H1 (cell line): ENCODE results near the gene EPS8. TPM values are rescaled to one million over a fixed set of nuclear protein-coding genes. Genes with fewer than 3 reads are reported as not detected.

ENCODE experiments used
- CTCF ChIA-PET: fragments of 300-600 bp; sonication (Branson Sonifier 250); formaldehyde crosslinking; loops from one replicate; lab custom pipeline; 2021; ENCODE audit not compliant: partially characterized antibody; lab: Charles Lee
- POLR2A ChIA-PET: fragments of 300-600 bp; sonication (Branson Sonifier 250); formaldehyde crosslinking; loops from one replicate; lab custom pipeline; 2021; ENCODE audit warnings: inconsistent platforms; ENCODE audit not compliant: partially characterized antibody; lab: Charles Lee
- DNase-seq, 2 experiments: peaks; one replicate each; pipeline versions ENCODE4 v3.0.0 to v3.0.0-alpha.2; 2010 to 2022; ENCODE audit warnings: low spot score in 2 of 2, low read depth in 1 of 2, mixed read lengths in 1 of 2
- FAIRE-seq: peaks from 2 replicates; lab custom pipeline; 2011; peaks lifted over from hg19 to GRCh38; lab: Jason Lieb, UNC
- H2AFZ ChIP-seq: 2 replicates; pipeline ENCODE4 v1.8.1; 2012; ENCODE audit warnings: low read length, inconsistent platforms
- H2AK5ac ChIP-seq: 2 replicates; pipeline ENCODE4 v1.6.1; 2013; ENCODE audit warnings: low read depth, low read length
- H2BK120ac ChIP-seq: replicated peaks from 2 replicates; pipeline ENCODE3; 2013; ENCODE audit warnings: low read depth, low read length, inconsistent platforms
- H2BK12ac ChIP-seq: 2 replicates; pipeline ENCODE4 v1.6.1; 2013; ENCODE audit warnings: low read depth, low read length
- H2BK15ac ChIP-seq: 2 replicates; pipeline ENCODE4 v1.6.1; 2013; ENCODE audit warnings: low read length
- H2BK20ac ChIP-seq: 2 replicates; pipeline ENCODE4 v1.6.1; 2013; ENCODE audit warnings: low read length
- H2BK5ac ChIP-seq: 2 replicates; pipeline ENCODE4 v1.6.1; 2013; ENCODE audit warnings: low read depth, low read length
- H3K14ac ChIP-seq: 2 replicates; pipeline ENCODE4 v1.6.1; 2013; ENCODE audit warnings: inconsistent platforms; ENCODE audit not compliant: insufficient read length
- H3K18ac ChIP-seq: 2 replicates; pipeline ENCODE4 v1.6.1; 2013; ENCODE audit warnings: low read length; ENCODE audit errors: extremely low read depth
- H3K23ac ChIP-seq: 2 replicates; pipeline ENCODE4 v1.6.1; 2013; ENCODE audit warnings: inconsistent platforms; ENCODE audit not compliant: insufficient read length
- H3K23me2 ChIP-seq: 2 replicates; pipeline ENCODE4 v1.6.1; 2013; ENCODE audit warnings: low read depth, low read length
- H3K27ac ChIP-seq: 2 replicates; pipeline ENCODE4 v1.6.1; 2011; ENCODE audit warnings: low read depth, low read length, inconsistent platforms
- H3K27me3 ChIP-seq, 4 experiments: replicated peaks in 1 of 4; 1 replicate in 1 of 4; 2 replicates in 3 of 4; pipeline versions ENCODE4 v1.6.1 to v1.8.1; 2011 to 2013; ENCODE audit warnings: low read length in 3 of 4, mild to moderate bottlenecking in 3 of 4, inconsistent platforms in 2 of 4, mixed read lengths in 2 of 4, moderate library complexity in 1 of 4; ENCODE audit not compliant: control insufficient read depth in 3 of 4, insufficient read depth in 3 of 4; ENCODE audit errors: extremely low read depth in 1 of 4
- H3K36me3 ChIP-seq, 4 experiments: 2 replicates each; pipeline versions ENCODE4 v1.6.1 to v1.8.1; 2011 to 2013; ENCODE audit warnings: mild to moderate bottlenecking in 4 of 4, low read length in 3 of 4, moderate library complexity in 2 of 4, control low read depth in 1 of 4, inconsistent platforms in 1 of 4; ENCODE audit not compliant: insufficient read depth in 4 of 4, control insufficient read depth in 2 of 4
- H3K4ac ChIP-seq: replicated peaks from 2 replicates; pipeline ENCODE3; 2013; ENCODE audit warnings: low read length, low read depth, mixed read lengths, inconsistent platforms; ENCODE audit not compliant: insufficient read length
- H3K4me1 ChIP-seq, 4 experiments: replicated peaks in 1 of 4; 1 replicate in 1 of 4; 2 replicates in 3 of 4; pipeline versions ENCODE4 v1.6.1 to v1.8.1; 2011 to 2013; ENCODE audit warnings: low read length in 3 of 4, inconsistent platforms in 2 of 4, mixed read lengths in 1 of 4; ENCODE audit not compliant: insufficient read depth in 4 of 4, control insufficient read depth in 3 of 4
- H3K4me2 ChIP-seq, 2 experiments: 2 replicates each; pipeline versions ENCODE4 v1.6.1 to v1.8.1; 2011 to 2013; ENCODE audit warnings: low read depth in 2 of 2, low read length in 2 of 2, control low read depth in 1 of 2, inconsistent platforms in 1 of 2, mild to moderate bottlenecking in 1 of 2; ENCODE audit not compliant: insufficient read depth in 1 of 2
- H3K4me3 ChIP-seq, 4 experiments: fragments of 200-600, 300-600 bp in 1 of 4; sonication (generic), shearing (Covaris generic), sonication (Bioruptor Twin) in 1 of 4; 2 replicates each; pipeline versions ENCODE4 v1.5.1 to v1.8.1; 2011 to 2016; ENCODE audit warnings: low read length in 4 of 4, low read depth in 3 of 4, control low read depth in 2 of 4, inconsistent platforms in 2 of 4, mild to moderate bottlenecking in 2 of 4, mixed read lengths in 1 of 4, moderate library complexity in 1 of 4; ENCODE audit not compliant: insufficient read depth in 2 of 4; ENCODE audit errors: extremely low read depth in 1 of 4
- H3K56ac ChIP-seq: replicated peaks from 2 replicates; pipeline ENCODE3; 2013; ENCODE audit warnings: low read depth, mild to moderate bottlenecking, mixed read lengths, low read length, inconsistent platforms; ENCODE audit not compliant: insufficient read length
- H3K79me1 ChIP-seq: 2 replicates; pipeline ENCODE4 v1.6.1; 2013; ENCODE audit warnings: low read depth, low read length, control low read depth
- H3K79me2 ChIP-seq, 2 experiments: 2 replicates each; pipeline versions ENCODE4 v1.6.1 to v1.8.1; 2012 to 2013; ENCODE audit warnings: low read length in 2 of 2, mild to moderate bottlenecking in 2 of 2, inconsistent platforms in 1 of 2; ENCODE audit not compliant: insufficient read depth in 2 of 2, control insufficient read depth in 1 of 2
- H3K9ac ChIP-seq, 4 experiments: replicated peaks in 1 of 4; 1 replicate in 1 of 4; 2 replicates in 3 of 4; pipeline versions ENCODE4 v1.6.1 to v1.8.1; 2011 to 2013; ENCODE audit warnings: low read depth in 3 of 4, low read length in 3 of 4, control low read depth in 2 of 4, mild to moderate bottlenecking in 2 of 4, moderate library complexity in 2 of 4, inconsistent platforms in 1 of 4; ENCODE audit errors: extremely low read depth in 1 of 4
- H3K9me3 ChIP-seq, 2 experiments: 2 replicates each; pipeline versions ENCODE4 v1.6.1 to v1.8.1; 2012 to 2013; ENCODE audit warnings: mild to moderate bottlenecking in 2 of 2, moderate library complexity in 2 of 2, control low read depth in 1 of 2, inconsistent platforms in 1 of 2, low read depth in 1 of 2, low read length in 1 of 2, mixed read lengths in 1 of 2; ENCODE audit not compliant: insufficient read depth in 2 of 2
- H4K20me1 ChIP-seq, 2 experiments: replicated peaks in 1 of 2; 2 replicates each; pipeline versions ENCODE3 to v1.8.1; 2011 to 2013; ENCODE audit warnings: inconsistent platforms in 2 of 2, low read length in 2 of 2, mild to moderate bottlenecking in 1 of 2; ENCODE audit not compliant: insufficient read depth in 2 of 2, control insufficient read depth in 1 of 2
- H4K5ac ChIP-seq: 2 replicates; pipeline ENCODE4 v1.6.1; 2013; ENCODE audit warnings: low read length, low read depth, mixed read lengths, inconsistent platforms; ENCODE audit not compliant: insufficient read length
- H4K8ac ChIP-seq: 2 replicates; pipeline ENCODE4 v1.8.0; 2013; ENCODE audit warnings: mild to moderate bottlenecking, moderate library complexity, low read length, inconsistent platforms; ENCODE audit not compliant: insufficient read depth; ENCODE audit errors: extremely low read depth
- H4K91ac ChIP-seq: replicated peaks from 2 replicates; pipeline ENCODE3; 2013; ENCODE audit warnings: low read length, mixed read lengths, inconsistent platforms; ENCODE audit not compliant: insufficient read length
- ASH2L ChIP-seq: fragments of 200-600, 300-600 bp; sonication (generic); IDR thresholded peaks from one replicate; pipeline ENCODE4 v1.7.1; 2017; ENCODE audit warnings: low read length
- ATF3 ChIP-seq: IDR thresholded peaks from 2 replicates; pipeline ENCODE4 v1.6.1; 2011; ENCODE audit warnings: low read depth, mild to moderate bottlenecking, low read length; ENCODE audit not compliant: insufficient read depth
- EGR1 ChIP-seq: IDR thresholded peaks from 2 replicates; pipeline ENCODE4 v1.6.1; 2011; ENCODE audit warnings: low read depth, low read length, borderline replicate concordance
- GABPA ChIP-seq: IDR thresholded peaks from 2 replicates; pipeline ENCODE4 v1.6.1; 2011; ENCODE audit warnings: mild to moderate bottlenecking, low read length, moderate library complexity, borderline replicate concordance; ENCODE audit not compliant: insufficient read depth
- KDM4A ChIP-seq: IDR thresholded peaks from one replicate; pipeline ENCODE4 v1.7.1; 2012; ENCODE audit warnings: low read depth, mild to moderate bottlenecking, moderate library complexity, low read length, inconsistent platforms; ENCODE audit not compliant: severe bottlenecking
- NANOG ChIP-seq: IDR thresholded peaks from 2 replicates; pipeline ENCODE4 v1.6.1; 2011; ENCODE audit warnings: low read length, low read depth, mild to moderate bottlenecking, inconsistent platforms; ENCODE audit not compliant: insufficient read depth, poor library complexity, severe bottlenecking
- POLR2A ChIP-seq, 2 experiments: IDR thresholded peaks; 1 replicate in 1 of 2; 2 replicates in 1 of 2; pipeline ENCODE4 v1.6.1; 2011; ENCODE audit warnings: low read depth in 2 of 2, low read length in 2 of 2, mild to moderate bottlenecking in 2 of 2; ENCODE audit errors: control extremely low read depth in 1 of 2
- SIN3A ChIP-seq, 2 experiments: IDR thresholded peaks in 1 of 2; conservative IDR thresholded peaks in 1 of 2; 2 replicates each; pipeline ENCODE4 v1.6.1; 2011 to 2012; ENCODE audit warnings: low read length in 2 of 2, improper control_type of control experiment in 1 of 2, low read depth in 1 of 2, mild to moderate bottlenecking in 1 of 2
- SUZ12 ChIP-seq: fragments of 200-600 bp; sonication (generic); IDR thresholded peaks from 2 replicates; pipeline ENCODE4 v1.6.1; 2012; ENCODE audit warnings: mild to moderate bottlenecking, inconsistent platforms, low read length, moderate library complexity, mixed read lengths
- TAF1 ChIP-seq: IDR thresholded peaks from 2 replicates; pipeline ENCODE4 v1.6.1; 2011; ENCODE audit warnings: mild to moderate bottlenecking, low read depth, low read length
- TBP ChIP-seq: IDR thresholded peaks from 2 replicates; pipeline ENCODE4 v1.6.1; 2011; ENCODE audit warnings: low read depth, low read length, improper control_type of control experiment
- YY1 ChIP-seq: IDR thresholded peaks from 2 replicates; pipeline ENCODE4 v1.6.1; 2011; ENCODE audit warnings: low read depth, mild to moderate bottlenecking, low read length
- WGBS, 2 experiments: shearing (Covaris generic) in 1 of 2; methylation state at CpG; one replicate each; pipeline versions ENCODE4 v1.1.6 to v1.1.7; 2013 to 2015; ENCODE audit warnings: low lambda C conversion rate in 2 of 2, mixed read lengths in 2 of 2, inconsistent platforms in 1 of 2, low coverage in 1 of 2, missing lambda C conversion rate in 1 of 2; ENCODE audit not compliant: insufficient replicate concordance in 2 of 2, insufficient coverage in 1 of 2, insufficient read length in 1 of 2; ENCODE audit errors: extremely low coverage in 1 of 2, missing lambda C conversion rate in 1 of 2; 5-methylcytosine and 5-hydroxymethylcytosine counted together
- polyA plus RNA-seq, 7 experiments: library from polyadenylated mRNA; depleted of rRNA in 3 of 7; stranded (reverse) in 5 of 7; unstranded in 2 of 7; fragments of >200 nt in 5 of 7; fragments of 200-250 nt in 2 of 7; gene quantifications; 1 replicate in 5 of 7; 2 replicates in 1 of 7; 4 replicates in 1 of 7; pipeline versions ENCODE4 v1.2.1 to v1.2.3, GENCODE V29; 2011 to 2013; ENCODE audit warnings: missing spikeins in 2 of 7, mixed read lengths in 2 of 7
- total RNA-seq: library from RNA; stranded (reverse); fragmentation: NEBNext Ultra II Directional; extraction: Animal tissue kit (Norgen Biotek cat#: 25700); gene quantifications from 2 replicates; pipeline ENCODE4 v1.2.1, GENCODE V29; 2021

Gene EPS8
- total and polyA plus RNA-seq, 2 of the 8 experiments (the other 6 are each of a cell fraction or from before 2014, with no cell fraction given), result 3.0 to 4.6 TPM

- Histone ChIP-seq H2AK5ac (no peak overlapping the region), H3K4me1 (peaks cover 0 to 5% (median 0%) of the 10 kb centered on the region in 4 experiments; a peak in 2 of 7 replicates), H2BK12ac (no peak overlapping the region), H3K79me2 (no peaks in the 10 kb centered on the region), H3K27me3 (no peaks in the 10 kb centered on the region), H3K23me2 (no peaks in the 10 kb centered on the region), H2BK20ac (no peak overlapping the region), H4K5ac (no peak overlapping the region), H4K91ac (no peak overlapping the region), H2BK120ac (no peak overlapping the region), H3K4me2 (no peak overlapping the region), H3K27ac (no peak overlapping the region), H2AFZ (no peak overlapping the region), H4K8ac (no peak overlapping the region), H3K56ac (no peak overlapping the region), H3K23ac (no peak overlapping the region), H3K9me3 (no peaks in the 10 kb centered on the region), H3K9ac (no peak overlapping the region), H3K18ac (no peak overlapping the region), H4K20me1 (no peaks in the 10 kb centered on the region), H3K4me3 (no peak overlapping the region), H2BK15ac (no peak overlapping the region), H3K14ac (no peak overlapping the region), H2BK5ac (no peak overlapping the region), H3K79me1 (no peaks in the 10 kb centered on the region), H3K4ac (no peak overlapping the region), H3K36me3 (no peaks in the 10 kb centered on the region)
- 93% methylated on average over 8 of the region's 8 CpGs; no CpG with 5 or more reads in 1 of the 2 experiments for WGBS, 2 experiments
- no peak for DNase-seq
- POLR2A ChIA-PET, result no interaction called here
- no peak for FAIRE-seq
- CTCF ChIA-PET, result interaction anchor here (1.5 to 1.9 kb wide), 3 partner anchors 9 to 129 kb away, joined by 3 read pairs; no protein-coding TSS in a partner anchor
- TF ChIP-seq GABPA (no peak), ATF3 (no peak), EGR1 (no peak), NANOG (no peak), ASH2L (no peak), SIN3A (conservative IDR thresholded peaks at IDR 0.05 in 1 of 2, IDR thresholded peaks at IDR 0.05 in 1 of 2; ENCODE audit: low read depth in 1 of 2, low read length in 2 of 2) (no peak), YY1 (no peak), TBP (no peak), TAF1 (no peak), POLR2A (IDR thresholded peaks at IDR 0.05; ENCODE audit: control extremely low read depth in 1 of 2, low read depth in 2 of 2, low read length in 2 of 2) (no peak), KDM4A (no peak), SUZ12 (no peak)
Observed at GRCh38 chr12:15712823-15713660, 76.1 kb downstream of the EPS8 start.
